IPS-20b (cell line): ENCODE data around the gene MMP17.

Source experiments
- H3K27ac ChIP-seq: one replicate; pipeline ENCODE4 v1.5.1; 2013; ENCODE audit warnings: low read length
- H3K27me3 ChIP-seq: 2 replicates; pipeline ENCODE4 v1.6.1; 2013; ENCODE audit warnings: mild to moderate bottlenecking, low read length, inconsistent platforms; ENCODE audit not compliant: insufficient read depth
- H3K36me3 ChIP-seq: 2 replicates; pipeline ENCODE4 v1.6.1; 2013; ENCODE audit warnings: low read depth, mild to moderate bottlenecking, inconsistent platforms, low read length, moderate library complexity; ENCODE audit not compliant: insufficient read depth
- H3K4me1 ChIP-seq: 2 replicates; pipeline ENCODE4 v1.6.1; 2013; ENCODE audit warnings: mild to moderate bottlenecking, control low read depth, inconsistent platforms, low read length, moderate library complexity; ENCODE audit not compliant: insufficient read depth
- H3K4me3 ChIP-seq: 2 replicates; pipeline ENCODE4 v1.5.1; 2013; ENCODE audit warnings: mild to moderate bottlenecking, low read length, inconsistent platforms
- H3K9ac ChIP-seq: 2 replicates; pipeline ENCODE4 v1.6.1; 2013; ENCODE audit warnings: low read depth, mild to moderate bottlenecking, inconsistent platforms, low read length, moderate library complexity
- H3K9me3 ChIP-seq: 2 replicates; pipeline ENCODE4 v1.6.1; 2013; ENCODE audit warnings: mild to moderate bottlenecking, low read depth, low read length, inconsistent platforms; ENCODE audit not compliant: insufficient read depth

The MMP17 gene

GRCh38 chr12:131827961-131828534, at the start of gene MMP17:
Gene MMP17 (plus strand): TSS chr12:131828393. CDS start chr12:131828495, 102 bp downstream.
- Histone ChIP-seq H3K9ac (peak within 1 kb of the TSS; percentile 75; the same call in 1 of the 2 replicates), H3K27me3 (peaks cover 33% of the 10 kb centered on the region), H3K9me3 (no peaks in the 10 kb centered on the region), H3K36me3 (no peaks in the 10 kb centered on the region; the same call in 1 of the 2 replicates), H3K4me1 (no peaks in the 10 kb centered on the region; the same call in 1 of the 2 replicates), H3K4me3 (peak within 1 kb of the TSS; percentile 75), H3K27ac (no peak within 1 kb of the TSS)

DNA sequence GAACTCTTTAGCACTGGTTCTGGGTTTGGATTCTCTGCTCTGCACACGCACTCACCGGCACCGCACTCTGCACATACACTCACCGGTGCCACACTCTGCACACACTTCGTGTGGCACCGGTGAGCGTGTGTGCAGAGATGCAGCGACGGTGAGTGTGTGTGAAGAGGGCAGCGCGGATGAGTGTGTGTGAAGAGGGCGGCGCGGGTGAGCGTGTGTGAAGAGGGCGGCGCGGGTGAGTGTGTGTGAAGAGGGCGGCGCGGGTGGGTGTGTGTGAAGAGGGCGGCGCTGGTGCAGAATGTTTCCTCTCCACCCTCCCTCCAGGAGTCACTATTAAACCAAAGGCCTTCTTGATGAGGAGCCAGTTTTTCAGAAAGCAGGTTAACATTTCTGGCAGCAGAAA, 49.2 kb upstream of the MMP17 start:
- Histone ChIP-seq H3K36me3 (peaks cover 47% of the 10 kb centered on the region), H3K27ac (no peak overlapping the region), H3K9ac (no peak overlapping the region), H3K9me3 (no peaks in the 10 kb centered on the region), H3K4me1 (peaks cover 20% of the 10 kb centered on the region; the same call in 1 of the 2 replicates), H3K4me3 (no peak overlapping the region), H3K27me3 (no peaks in the 10 kb centered on the region)

DNA sequence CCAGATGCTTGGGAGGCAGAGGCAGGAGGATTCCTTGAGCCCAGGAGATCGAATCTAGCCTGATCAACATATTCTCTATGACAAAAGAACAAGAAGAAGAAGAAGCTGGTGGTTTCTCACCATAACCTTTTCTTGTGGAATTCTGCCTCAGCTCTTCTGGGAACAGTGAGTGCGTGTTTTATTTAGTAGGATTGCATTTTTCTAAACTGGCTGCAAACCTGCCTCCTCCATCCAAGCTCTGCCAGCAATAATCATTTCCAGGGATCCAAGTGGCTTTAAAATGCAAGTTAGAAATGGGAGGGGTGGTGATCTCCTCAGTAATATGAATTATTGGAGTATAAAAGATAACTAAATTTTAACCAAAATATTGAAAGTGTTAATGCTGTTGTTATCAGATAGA, 46.1 kb upstream of the MMP17 start:
- Histone ChIP-seq H3K4me3 (no peak overlapping the region), H3K9ac (no peak overlapping the region), H3K9me3 (no peaks in the 10 kb centered on the region), H3K36me3 (peaks cover 59% of the 10 kb centered on the region), H3K27me3 (no peaks in the 10 kb centered on the region), H3K27ac (no peak overlapping the region), H3K4me1 (peaks cover 25% of the 10 kb centered on the region; the same call in 1 of the 2 replicates)

DNA sequence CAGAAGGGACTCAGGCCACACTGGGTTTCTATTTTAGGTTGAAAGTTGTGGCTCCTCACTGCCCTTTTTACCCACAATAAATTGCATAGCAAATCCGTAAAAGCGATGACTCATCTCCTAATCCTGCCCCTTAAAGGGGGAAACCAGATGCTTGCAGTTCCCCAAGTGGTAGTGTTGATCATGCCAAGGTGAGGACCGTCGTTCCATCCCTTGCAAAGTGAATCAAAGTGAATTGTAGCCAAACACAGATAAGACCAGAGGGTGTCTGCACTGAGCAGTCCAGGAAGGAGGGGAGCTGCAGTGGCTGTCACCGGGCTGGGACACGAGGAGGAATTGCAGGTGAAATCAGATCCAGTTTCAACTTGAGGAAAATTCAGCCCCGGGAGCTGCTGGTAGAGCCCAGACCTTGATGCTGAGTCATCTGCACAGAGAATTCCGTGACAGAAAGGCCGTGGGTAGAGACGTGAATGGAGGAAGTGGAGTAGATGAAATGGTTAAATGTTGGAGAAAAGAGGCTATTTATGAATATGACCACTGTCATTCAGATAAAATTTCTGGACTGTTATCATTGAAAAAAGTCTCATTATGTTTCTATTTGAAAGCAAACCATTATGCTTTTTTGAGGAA, 44.2 kb upstream of the MMP17 start:
- Histone ChIP-seq H3K36me3 (peaks cover 58% of the 10 kb centered on the region), H3K27ac (no peak overlapping the region), H3K4me3 (peak overlapping the region; percentile 37; the same call in 1 of the 2 replicates), H3K9ac (no peak overlapping the region), H3K4me1 (peaks cover 25% of the 10 kb centered on the region; the same call in 1 of the 2 replicates), H3K9me3 (no peaks in the 10 kb centered on the region), H3K27me3 (no peaks in the 10 kb centered on the region)

DNA sequence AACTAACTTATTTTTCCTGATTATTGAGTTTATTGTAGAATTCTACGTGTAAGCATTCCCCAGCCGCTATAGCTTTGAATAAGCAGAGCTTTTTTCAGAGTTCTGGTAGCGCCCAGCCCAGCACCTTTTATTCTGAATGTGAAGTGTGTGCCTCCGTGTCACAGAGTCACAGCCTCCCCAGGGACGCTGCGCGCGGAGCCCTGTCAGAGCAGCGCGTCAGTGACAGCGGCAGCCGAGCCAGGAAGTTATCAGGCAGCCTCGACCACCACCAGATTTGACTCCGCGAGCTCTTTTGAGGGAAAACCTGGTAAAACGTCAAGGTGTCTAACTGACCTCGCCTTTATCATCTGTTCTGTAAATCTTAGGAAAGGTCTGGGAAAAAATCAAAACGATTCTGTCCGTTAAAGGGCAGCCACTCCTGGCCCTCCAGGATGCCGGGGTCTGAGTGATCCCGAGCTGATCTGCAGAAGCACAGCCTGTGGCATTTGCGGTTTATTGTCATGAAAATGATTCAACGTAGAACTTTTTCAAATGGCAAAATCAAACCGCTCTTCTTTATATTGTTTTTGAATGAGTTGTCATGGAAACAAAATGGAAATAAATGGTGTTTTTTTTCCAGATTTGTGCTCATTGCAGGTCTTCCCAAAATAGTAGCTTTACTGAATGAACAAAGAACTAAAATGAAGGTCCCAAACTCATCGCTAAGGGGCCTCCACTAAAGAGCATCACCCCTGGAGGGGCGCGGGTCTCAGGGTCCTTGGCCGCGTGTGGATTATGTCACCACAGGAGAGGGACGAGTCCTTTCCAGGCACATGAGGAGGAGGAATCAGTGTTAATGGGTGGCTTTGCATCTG, 43.1 kb upstream of the MMP17 start:
- H3K27me3 ChIP-seq, result no peaks in the 10 kb centered on the region
- H3K4me1 ChIP-seq, result peaks cover 25% of the 10 kb centered on the region; the same call in 1 of the 2 replicates
- H3K36me3 ChIP-seq, result peaks cover 57% of the 10 kb centered on the region
- H3K9ac ChIP-seq, result peak overlapping the region; percentile 20; the same call in 1 of the 2 replicates
- H3K4me3 ChIP-seq, result peak overlapping the region; percentile 37; the same call in 1 of the 2 replicates
- H3K27ac ChIP-seq, result no peak overlapping the region
- H3K9me3 ChIP-seq, result no peaks in the 10 kb centered on the region

DNA sequence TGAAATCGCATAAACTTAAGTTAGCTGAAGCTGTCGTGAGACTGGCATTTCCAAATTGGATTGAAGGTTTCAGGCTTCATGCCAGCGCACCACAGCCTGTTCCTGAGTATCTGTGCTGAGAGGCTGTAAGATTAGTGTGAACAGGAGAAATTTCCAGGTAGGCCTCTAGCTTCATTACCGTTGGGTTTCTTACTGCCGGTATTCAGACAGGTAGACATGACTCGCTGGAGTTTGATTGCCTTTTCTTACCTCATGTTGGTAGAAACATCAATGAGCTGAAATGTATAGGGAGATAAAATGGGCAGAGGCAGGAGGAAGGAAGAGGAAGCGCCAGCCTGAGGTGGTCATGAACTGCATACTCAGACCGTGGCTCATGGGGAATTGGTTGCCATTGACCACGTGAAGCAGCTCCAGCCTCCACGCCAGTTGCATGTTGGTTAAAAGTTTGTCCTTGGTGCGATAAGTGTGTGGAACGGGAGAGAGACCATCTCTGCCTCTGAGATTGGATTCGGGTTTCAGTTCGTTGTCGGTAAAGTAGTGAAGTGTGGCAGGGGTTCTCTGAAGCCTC, 42.3 kb upstream of the MMP17 start:
- Histone ChIP-seq H3K27me3 (no peaks in the 10 kb centered on the region), H3K9ac (peak overlapping the region; percentile 20; the same call in 1 of the 2 replicates), H3K4me3 (no peak overlapping the region), H3K27ac (no peak overlapping the region), H3K9me3 (no peaks in the 10 kb centered on the region), H3K4me1 (peaks cover 25% of the 10 kb centered on the region; the same call in 1 of the 2 replicates), H3K36me3 (peaks cover 57% of the 10 kb centered on the region)

DNA sequence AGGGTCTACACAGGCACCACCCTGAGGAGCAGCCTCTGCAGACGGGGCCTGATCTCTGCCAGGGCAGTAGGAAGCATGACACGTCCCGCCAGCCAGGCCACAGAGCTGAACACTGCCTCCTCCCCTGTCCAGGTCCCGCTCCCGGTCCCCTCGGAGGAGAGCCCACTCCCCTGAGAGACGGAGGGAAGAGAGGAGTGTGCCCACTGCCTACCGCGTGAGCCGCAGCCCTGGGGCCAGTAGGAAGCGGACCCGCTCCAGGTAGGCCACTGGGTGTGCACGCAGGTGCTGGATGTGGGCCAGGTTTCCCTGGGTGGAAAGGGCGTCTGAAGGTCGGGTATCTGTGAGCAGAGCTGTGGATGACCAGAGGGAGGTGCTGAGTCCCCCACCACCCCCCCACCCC, 41.9 kb upstream of the MMP17 start:
- H3K27ac ChIP-seq, result no peak overlapping the region
- no peaks in the 10 kb centered on the region for H3K9me3 ChIP-seq
- H3K9ac ChIP-seq, result peak overlapping the region; percentile 20; the same call in 1 of the 2 replicates
- H3K27me3 ChIP-seq, result no peaks in the 10 kb centered on the region
- H3K4me3 ChIP-seq, result no peak overlapping the region
- H3K36me3 ChIP-seq, result peaks cover 61% of the 10 kb centered on the region
- H3K4me1 ChIP-seq, result peaks cover 25% of the 10 kb centered on the region; the same call in 1 of the 2 replicates

GRCh38 chr12:131787143-131787660, 41.0 kb upstream of the MMP17 start:
- Histone ChIP-seq H3K27me3 (no peaks in the 10 kb centered on the region), H3K27ac (no peak overlapping the region), H3K4me1 (peaks cover 25% of the 10 kb centered on the region; the same call in 1 of the 2 replicates), H3K36me3 (peaks cover 58% of the 10 kb centered on the region), H3K9me3 (no peaks in the 10 kb centered on the region), H3K9ac (no peak overlapping the region), H3K4me3 (no peak overlapping the region)

DNA sequence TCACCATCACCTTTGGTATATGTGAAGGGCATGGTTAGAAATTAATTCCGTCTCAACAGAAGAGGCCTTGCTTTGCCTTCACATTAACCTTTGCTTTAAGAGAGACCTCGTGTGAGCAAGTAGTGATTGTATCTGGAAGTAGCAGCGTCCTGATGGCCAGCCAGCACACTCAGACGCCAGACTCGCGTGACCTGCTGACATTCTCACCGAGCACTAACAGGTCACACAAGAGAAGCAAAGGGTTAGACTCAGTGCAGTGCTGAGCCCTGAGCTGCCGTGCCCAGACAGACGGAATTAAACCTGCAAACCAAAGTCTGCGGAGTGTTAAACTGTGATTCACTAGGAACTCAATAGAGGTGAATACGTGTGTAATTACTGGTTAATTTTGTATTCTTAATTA, 40.1 kb upstream of the MMP17 start:
- no peak overlapping the region for H3K9ac ChIP-seq
- H3K27me3 ChIP-seq, result no peaks in the 10 kb centered on the region
- H3K27ac ChIP-seq, result no peak overlapping the region
- H3K4me1 ChIP-seq, result peaks cover 25% of the 10 kb centered on the region; the same call in 1 of the 2 replicates
- H3K9me3 ChIP-seq, result no peaks in the 10 kb centered on the region
- no peak overlapping the region for H3K4me3 ChIP-seq
- peaks cover 61% of the 10 kb centered on the region for H3K36me3 ChIP-seq

GRCh38 chr12:131789638-131790037, 38.6 kb upstream of the MMP17 start:
- Histone ChIP-seq H3K9me3 (no peaks in the 10 kb centered on the region), H3K27me3 (no peaks in the 10 kb centered on the region), H3K27ac (no peak overlapping the region), H3K36me3 (peaks cover 75% of the 10 kb centered on the region), H3K9ac (no peak overlapping the region), H3K4me1 (peaks cover 16% of the 10 kb centered on the region; the same call in 1 of the 2 replicates), H3K4me3 (no peak overlapping the region)
